ENCODE measurements around the gene RSAD2. TPM values are rescaled to one million over a fixed set of nuclear protein-coding genes. Genes with fewer than 3 reads are reported as not detected.

The RSAD2 gene
- total RNA-seq: 10 to 100 TPM in 1 of 2 donors, 1 to 10 TPM in 1; 6.9 to 13.9 TPM
- 1 to 10 TPM; 2.1 to 2.8 TPM for polyA plus RNA-seq (ENCODE audit: insufficient read length in 2 of 2)
- long read RNA-seq, donor 1: 0 reads
- long read RNA-seq, donor 2: 0 reads
- long read RNA-seq, donor 3: 0 reads
- long read RNA-seq, donor 4: 0 reads

DNA sequence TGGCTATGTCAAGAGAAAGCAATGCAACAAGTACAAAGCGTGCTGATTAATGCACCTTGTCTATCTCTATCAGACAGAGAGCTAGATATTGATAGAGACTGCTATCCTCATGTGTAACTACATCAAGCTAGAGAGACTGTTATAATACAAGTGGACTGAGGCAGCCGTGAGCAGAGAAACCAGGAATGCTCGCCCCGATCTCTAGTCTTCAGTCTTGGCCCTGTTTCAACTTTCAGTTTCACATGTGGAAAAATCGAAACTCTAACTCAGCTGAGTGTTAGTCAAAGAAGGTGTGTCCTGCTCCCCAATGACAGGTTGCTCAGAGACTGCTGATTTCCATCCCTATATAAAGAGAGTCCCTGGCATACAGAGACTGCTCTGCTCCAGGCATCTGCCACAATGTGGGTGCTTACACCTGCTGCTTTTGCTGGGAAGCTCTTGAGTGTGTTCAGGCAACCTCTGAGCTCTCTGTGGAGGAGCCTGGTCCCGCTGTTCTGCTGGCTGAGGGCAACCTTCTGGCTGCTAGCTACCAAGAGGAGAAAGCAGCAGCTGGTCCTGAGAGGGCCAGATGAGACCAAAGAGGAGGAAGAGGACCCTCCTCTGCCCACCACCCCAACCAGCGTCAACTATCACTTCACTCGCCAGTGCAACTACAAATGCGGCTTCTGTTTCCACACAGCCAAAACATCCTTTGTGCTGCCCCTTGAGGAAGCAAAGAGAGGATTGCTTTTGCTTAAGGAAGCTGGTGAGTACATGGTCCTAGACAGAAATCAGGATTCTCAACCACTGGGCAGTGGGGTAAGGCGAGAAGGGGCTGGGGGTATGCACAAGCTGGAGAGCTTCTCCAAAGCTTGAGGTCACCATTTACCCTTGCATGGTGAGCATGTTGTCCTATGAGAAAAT, at the start of gene RSAD2:
TSS of gene RSAD2 (plus strand) at position 376 of the 903 bp plus-strand sequence. CDS start at position 400, 24 bp downstream.
- 41% methylated on average over 6 of the region's 10 CpGs for WGBS (ENCODE audit: insufficient coverage)
- Histone ChIP-seq H3K27ac (ENCODE audit: low read depth, low read length) (no peak within 1 kb of the TSS), H3K36me3 (ENCODE audit: control insufficient read depth, insufficient read depth, low read length) (no peaks in the 10 kb centered on the region), H3K4me3 (ENCODE audit: low read depth, low read length) (peak within 1 kb of the TSS; percentile 19), H3K9me3 (ENCODE audit: control insufficient read depth, insufficient read depth, low read length) (no peaks in the 10 kb centered on the region), H3K4me1 (ENCODE audit: control insufficient read depth, insufficient read depth, low read length) (peaks cover 8% of the 10 kb centered on the region), H3K27me3 (ENCODE audit: control insufficient read depth, insufficient read depth, low read length) (no peaks in the 10 kb centered on the region)
- peak in 2 of 6 donors; percentile 15 to 64 for DNase-seq (ENCODE audit: low read depth in 4 of 6, low spot score in 6 of 6)

DNA sequence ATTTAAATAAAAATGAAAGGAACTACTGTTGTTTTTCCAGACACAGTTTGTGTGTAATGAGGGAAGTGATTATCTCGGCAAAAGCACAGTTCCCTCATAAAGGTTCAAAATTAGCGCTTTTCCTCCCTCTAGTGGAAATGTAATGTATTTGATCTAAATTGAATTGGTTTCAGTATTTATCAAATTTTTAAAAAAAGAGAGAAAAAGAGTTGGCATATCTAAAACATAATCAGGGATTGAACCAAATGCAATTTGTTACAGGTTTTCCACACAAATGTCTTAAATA, 49.3 kb upstream of the RSAD2 start:
- no CpG with 5 or more reads among the region's 2 CpGs for WGBS (ENCODE audit: insufficient coverage)
- Histone ChIP-seq H3K4me1 (ENCODE audit: control insufficient read depth, insufficient read depth, low read length) (peaks cover 4% of the 10 kb centered on the region), H3K4me3 (ENCODE audit: low read depth, low read length) (no peak overlapping the region), H3K36me3 (ENCODE audit: control insufficient read depth, insufficient read depth, low read length) (no peaks in the 10 kb centered on the region), H3K27me3 (ENCODE audit: control insufficient read depth, insufficient read depth, low read length) (no peaks in the 10 kb centered on the region), H3K9me3 (ENCODE audit: control insufficient read depth, insufficient read depth, low read length) (peaks cover 4% of the 10 kb centered on the region), H3K27ac (ENCODE audit: low read depth, low read length) (no peak overlapping the region)
- DNase-seq (ENCODE audit: low read depth in 4 of 6, low spot score in 6 of 6): peak; percentile 44 to 95 (median 57)

GRCh38 chr2:6831229-6831628, 46.3 kb upstream of the RSAD2 start:
- no CpG with 5 or more reads among the region's 1 CpG for WGBS (ENCODE audit: insufficient coverage)
- Histone ChIP-seq H3K36me3 (ENCODE audit: control insufficient read depth, insufficient read depth, low read length) (no peaks in the 10 kb centered on the region), H3K4me1 (ENCODE audit: control insufficient read depth, insufficient read depth, low read length) (peaks cover 4% of the 10 kb centered on the region), H3K27ac (ENCODE audit: low read depth, low read length) (no peak overlapping the region), H3K4me3 (ENCODE audit: low read depth, low read length) (no peak overlapping the region), H3K9me3 (ENCODE audit: control insufficient read depth, insufficient read depth, low read length) (peaks cover 4% of the 10 kb centered on the region), H3K27me3 (ENCODE audit: control insufficient read depth, insufficient read depth, low read length) (no peaks in the 10 kb centered on the region)
- no peak for DNase-seq (ENCODE audit: low read depth in 4 of 6, low spot score in 6 of 6)

DNA sequence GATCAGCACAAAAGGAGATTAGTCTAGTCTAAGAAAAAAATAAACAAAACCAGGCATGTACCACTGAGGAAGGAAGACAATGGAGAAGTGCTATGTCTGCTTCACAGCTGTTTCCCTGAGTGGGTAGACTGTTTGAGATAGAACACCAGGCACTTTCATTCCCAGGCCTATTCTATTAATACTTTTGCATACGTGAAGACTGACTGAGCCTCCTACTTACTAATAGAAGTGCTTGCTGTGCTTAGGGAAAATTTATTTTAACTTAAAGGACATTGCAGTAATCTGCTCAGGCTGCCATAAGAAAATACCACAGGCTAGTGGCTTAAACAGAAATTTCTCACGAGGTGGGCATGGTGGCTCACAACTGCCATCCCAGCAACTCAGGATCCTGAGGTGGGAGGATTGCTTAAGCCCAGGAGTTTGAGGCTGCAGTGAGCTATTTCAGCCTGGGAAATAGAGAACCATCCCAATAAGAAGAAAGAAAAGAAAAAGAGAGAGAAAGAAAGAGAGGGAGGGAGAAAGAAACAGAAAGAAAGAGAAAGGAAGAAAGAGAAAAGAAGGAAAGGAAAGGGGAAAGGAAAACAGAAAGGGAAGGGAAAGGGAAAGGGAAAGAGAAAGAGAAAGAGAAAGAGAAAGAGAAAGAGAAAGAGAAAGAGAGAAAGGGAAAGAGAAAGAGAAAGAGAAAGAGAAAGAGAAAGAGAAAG, 44.8 kb upstream of the RSAD2 start:
- H3K27me3 ChIP-seq (ENCODE audit: control insufficient read depth, insufficient read depth, low read length): no peaks in the 10 kb centered on the region
- H3K27ac ChIP-seq (ENCODE audit: low read depth, low read length): no peak overlapping the region
- H3K4me3 ChIP-seq (ENCODE audit: low read depth, low read length): no peak overlapping the region
- no peak for DNase-seq (ENCODE audit: low read depth in 4 of 6, low spot score in 6 of 6)
- peaks cover 4% of the 10 kb centered on the region for H3K9me3 ChIP-seq (ENCODE audit: control insufficient read depth, insufficient read depth, low read length)
- H3K4me1 ChIP-seq (ENCODE audit: control insufficient read depth, insufficient read depth, low read length): peaks cover 4% of the 10 kb centered on the region
- WGBS (ENCODE audit: insufficient coverage): no CpG with 5 or more reads among the region's 2 CpGs
- H3K36me3 ChIP-seq (ENCODE audit: control insufficient read depth, insufficient read depth, low read length): no peaks in the 10 kb centered on the region

- H3K9me3 ChIP-seq (ENCODE audit: control insufficient read depth, insufficient read depth, low read length): peaks cover 4% of the 10 kb centered on the region
- H3K36me3 ChIP-seq (ENCODE audit: control insufficient read depth, insufficient read depth, low read length): no peaks in the 10 kb centered on the region
- no peak overlapping the region for H3K4me3 ChIP-seq (ENCODE audit: low read depth, low read length)
- DNase-seq (ENCODE audit: low read depth in 4 of 6, low spot score in 6 of 6): no peak
- WGBS (ENCODE audit: insufficient coverage): no CpG with 5 or more reads among the region's 2 CpGs
- no peaks in the 10 kb centered on the region for H3K27me3 ChIP-seq (ENCODE audit: control insufficient read depth, insufficient read depth, low read length)
- peaks cover 4% of the 10 kb centered on the region for H3K4me1 ChIP-seq (ENCODE audit: control insufficient read depth, insufficient read depth, low read length)
- H3K27ac ChIP-seq (ENCODE audit: low read depth, low read length): no peak overlapping the region
Observed at GRCh38 chr2:6833300-6833604, 44.3 kb upstream of the RSAD2 start.

- no peaks in the 10 kb centered on the region for H3K4me1 ChIP-seq (ENCODE audit: control insufficient read depth, insufficient read depth, low read length)
- H3K36me3 ChIP-seq (ENCODE audit: control insufficient read depth, insufficient read depth, low read length): no peaks in the 10 kb centered on the region
- H3K27ac ChIP-seq (ENCODE audit: low read depth, low read length): no peak overlapping the region
- no peaks in the 10 kb centered on the region for H3K27me3 ChIP-seq (ENCODE audit: control insufficient read depth, insufficient read depth, low read length)
- peaks cover 4% of the 10 kb centered on the region for H3K9me3 ChIP-seq (ENCODE audit: control insufficient read depth, insufficient read depth, low read length)
- DNase-seq (ENCODE audit: low read depth in 4 of 6, low spot score in 6 of 6): no peak
- no peak overlapping the region for H3K4me3 ChIP-seq (ENCODE audit: low read depth, low read length)
Observed at GRCh38 chr2:6834163-6834562, 43.4 kb upstream of the RSAD2 start.

- Histone ChIP-seq H3K4me3 (ENCODE audit: low read depth, low read length) (no peak overlapping the region), H3K36me3 (ENCODE audit: control insufficient read depth, insufficient read depth, low read length) (no peaks in the 10 kb centered on the region), H3K27me3 (ENCODE audit: control insufficient read depth, insufficient read depth, low read length) (no peaks in the 10 kb centered on the region), H3K4me1 (ENCODE audit: control insufficient read depth, insufficient read depth, low read length) (no peaks in the 10 kb centered on the region), H3K9me3 (ENCODE audit: control insufficient read depth, insufficient read depth, low read length) (peaks cover 4% of the 10 kb centered on the region), H3K27ac (ENCODE audit: low read depth, low read length) (no peak overlapping the region)
- no peak for DNase-seq (ENCODE audit: low read depth in 4 of 6, low spot score in 6 of 6)
Observed at GRCh38 chr2:6835467-6835866, 42.1 kb upstream of the RSAD2 start.

DNA sequence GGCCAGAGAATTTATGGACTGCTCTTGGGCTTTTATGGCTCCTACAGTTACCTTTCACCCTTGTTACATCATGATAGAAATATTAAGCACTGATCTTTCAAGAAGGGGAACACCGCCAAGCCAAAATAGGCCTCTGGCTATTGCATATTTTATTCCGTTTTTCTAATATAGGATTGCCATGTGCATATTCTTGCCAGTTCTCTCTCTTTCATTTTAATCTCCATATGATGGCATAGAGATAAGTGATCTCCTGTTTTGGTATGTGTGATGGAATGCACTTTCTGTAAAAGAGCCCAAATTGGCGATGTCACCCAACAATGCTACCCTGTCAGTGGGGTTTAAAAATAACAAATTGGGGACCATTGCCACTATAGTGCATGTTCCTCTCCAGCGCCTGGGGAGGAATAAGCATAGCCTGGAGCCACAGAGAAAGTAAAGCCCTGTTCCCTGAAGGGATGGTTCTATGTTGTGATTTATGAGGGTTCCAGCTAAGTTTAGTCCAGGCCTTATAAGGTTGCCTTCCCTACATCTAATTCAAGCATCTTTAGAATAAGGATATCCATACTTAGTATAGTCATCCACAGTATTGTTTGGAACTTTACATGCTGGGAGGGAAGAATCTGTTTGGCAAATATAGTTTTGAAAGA, 38.8 kb upstream of the RSAD2 start:
- Histone ChIP-seq H3K36me3 (ENCODE audit: control insufficient read depth, insufficient read depth, low read length) (no peaks in the 10 kb centered on the region), H3K4me3 (ENCODE audit: low read depth, low read length) (no peak overlapping the region), H3K4me1 (ENCODE audit: control insufficient read depth, insufficient read depth, low read length) (no peaks in the 10 kb centered on the region), H3K27me3 (ENCODE audit: control insufficient read depth, insufficient read depth, low read length) (no peaks in the 10 kb centered on the region), H3K27ac (ENCODE audit: low read depth, low read length) (no peak overlapping the region), H3K9me3 (ENCODE audit: control insufficient read depth, insufficient read depth, low read length) (peaks cover 7% of the 10 kb centered on the region)
- DNase-seq (ENCODE audit: low read depth in 4 of 6, low spot score in 6 of 6): no peak
- 92% methylated on average over 2 of the region's 4 CpGs for WGBS (ENCODE audit: insufficient coverage)

GRCh38 chr2:6841537-6842287, 35.9 kb upstream of the RSAD2 start:
- H3K27ac ChIP-seq (ENCODE audit: low read depth, low read length): no peak overlapping the region
- H3K27me3 ChIP-seq (ENCODE audit: control insufficient read depth, insufficient read depth, low read length): no peaks in the 10 kb centered on the region
- H3K9me3 ChIP-seq (ENCODE audit: control insufficient read depth, insufficient read depth, low read length): peaks cover 34% of the 10 kb centered on the region
- H3K36me3 ChIP-seq (ENCODE audit: control insufficient read depth, insufficient read depth, low read length): no peaks in the 10 kb centered on the region
- no peaks in the 10 kb centered on the region for H3K4me1 ChIP-seq (ENCODE audit: control insufficient read depth, insufficient read depth, low read length)
- 80% methylated on average over 1 of the region's 2 CpGs for WGBS (ENCODE audit: insufficient coverage)
- no peak overlapping the region for H3K4me3 ChIP-seq (ENCODE audit: low read depth, low read length)
- no peak for DNase-seq (ENCODE audit: low read depth in 4 of 6, low spot score in 6 of 6)
